Peyer's patch (tissue), 4 donors: ENCODE data around the gene WNK1.

Experiments used
- POLR2A ChIP-seq, 2 donors: fragments of 450-650 bp; IDR thresholded peaks; one replicate each; pipeline ENCODE4 v1.5.1; 2017; ENCODE audit warnings: antibody characterized with exemption in 2 of 2, mild to moderate bottlenecking in 2 of 2, moderate library complexity in 2 of 2
- TF ChIP-seq, protein P1 (sequence below), 6 experiments: fragments of 450-650 bp in 4 of 6; fragments of 200-600 bp in 2 of 6; sonication (generic) in 1 of 6; IDR thresholded peaks; one replicate each; pipeline ENCODE4 v1.5.1; 2017 to 2019; ENCODE audit warnings: antibody characterized with exemption in 6 of 6, mild to moderate bottlenecking in 3 of 6, moderate library complexity in 1 of 6

DNA sequence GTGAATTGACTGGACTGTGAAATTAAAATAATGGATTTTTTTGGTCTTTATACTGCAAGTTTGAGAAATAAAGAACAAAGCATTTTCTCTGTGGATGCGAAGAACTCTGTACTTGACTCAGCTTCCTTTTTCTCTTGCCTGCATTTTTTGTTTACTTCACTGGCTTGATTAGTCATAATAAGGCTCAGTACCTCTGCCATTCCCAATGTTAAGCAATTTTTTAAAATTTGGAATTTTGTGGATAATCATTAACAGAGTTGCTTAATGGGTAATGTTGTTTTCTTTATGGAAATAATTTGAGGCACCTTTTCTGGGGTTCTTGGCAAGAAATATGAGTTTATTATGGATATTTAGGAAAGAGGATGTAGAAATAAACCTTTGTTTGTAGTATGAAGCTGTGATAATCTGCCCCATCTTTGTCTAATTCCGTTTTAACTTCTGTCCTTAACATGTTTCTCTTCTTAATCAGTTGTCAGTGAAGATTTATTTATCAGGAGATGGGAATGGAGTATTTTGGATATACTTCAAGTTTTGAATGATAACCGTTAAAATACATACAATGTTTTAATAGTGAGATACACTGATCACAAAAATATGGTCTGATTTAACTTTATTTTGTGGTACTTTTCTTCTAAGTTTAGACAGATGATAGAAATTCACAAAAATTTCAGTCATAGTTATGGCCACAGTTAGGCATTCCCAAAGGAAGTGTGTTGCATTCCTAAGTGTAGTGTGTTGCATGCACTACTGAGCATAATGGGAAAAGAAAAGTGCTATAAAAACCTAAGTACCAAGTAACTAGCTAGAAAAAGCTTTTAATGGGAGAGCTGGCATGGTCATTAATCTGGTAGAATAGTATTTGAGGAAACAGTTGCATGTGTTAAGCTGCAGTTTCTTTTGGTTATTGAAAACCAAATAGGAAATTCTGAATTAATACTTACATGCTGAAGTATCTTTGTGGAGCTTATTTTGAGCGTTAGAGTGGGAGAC is 27.7 kb downstream of the WNK1 start:
- TF ChIP-seq, protein P1, sequence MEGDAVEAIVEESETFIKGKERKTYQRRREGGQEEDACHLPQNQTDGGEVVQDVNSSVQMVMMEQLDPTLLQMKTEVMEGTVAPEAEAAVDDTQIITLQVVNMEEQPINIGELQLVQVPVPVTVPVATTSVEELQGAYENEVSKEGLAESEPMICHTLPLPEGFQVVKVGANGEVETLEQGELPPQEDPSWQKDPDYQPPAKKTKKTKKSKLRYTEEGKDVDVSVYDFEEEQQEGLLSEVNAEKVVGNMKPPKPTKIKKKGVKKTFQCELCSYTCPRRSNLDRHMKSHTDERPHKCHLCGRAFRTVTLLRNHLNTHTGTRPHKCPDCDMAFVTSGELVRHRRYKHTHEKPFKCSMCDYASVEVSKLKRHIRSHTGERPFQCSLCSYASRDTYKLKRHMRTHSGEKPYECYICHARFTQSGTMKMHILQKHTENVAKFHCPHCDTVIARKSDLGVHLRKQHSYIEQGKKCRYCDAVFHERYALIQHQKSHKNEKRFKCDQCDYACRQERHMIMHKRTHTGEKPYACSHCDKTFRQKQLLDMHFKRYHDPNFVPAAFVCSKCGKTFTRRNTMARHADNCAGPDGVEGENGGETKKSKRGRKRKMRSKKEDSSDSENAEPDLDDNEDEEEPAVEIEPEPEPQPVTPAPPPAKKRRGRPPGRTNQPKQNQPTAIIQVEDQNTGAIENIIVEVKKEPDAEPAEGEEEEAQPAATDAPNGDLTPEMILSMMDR (IDR thresholded peaks at IDR 0.05), result no peak
- no peak for TF ChIP-seq POLR2A (IDR thresholded peaks at IDR 0.05)
